HT1080 (cell line): ENCODE measurements around the gene HAUS2. TPM values are rescaled to one million over a fixed set of nuclear protein-coding genes. Genes with fewer than 3 reads are reported as not detected.
"Not testable (repeated sequence)": the region's sequence is repeated elsewhere in the genome, so short reads cannot be mapped to it uniquely, and the experiment has no call there.

Experiments
- DNase-seq: peaks from one replicate; pipeline ENCODE4 v3.0.0-alpha.2; 2015; ENCODE audit warnings: low read depth
- total RNA-seq: library from RNA; depleted of rRNA; stranded (reverse); fragments of >200 nt; shearing (Covaris generic); gene quantifications from 2 replicates; pipeline ENCODE4 v1.2.3, GENCODE V29; 2014

HAUS2 gene
- total RNA-seq, 1 experiment from 2014 or later, result 50.6 TPM

- DNase-seq, result peak; percentile 99
Observed at GRCh38 chr15:42575188-42576039, 26.8 kb downstream of the HAUS2 start, which contains the start of gene STARD9. Gene STARD9 (plus strand): TSS chr15:42575606. CDS start chr15:42575716, 110 bp downstream.

GRCh38 chr15:42576040-42576594 lies 27.5 kb downstream of the HAUS2 start:
- DNase-seq, result no peak

- no peak for DNase-seq
Observed at GRCh38 chr15:42576776-42577175, 28.1 kb downstream of the HAUS2 start.

GRCh38 chr15:42577514-42578031 lies 28.9 kb downstream of the HAUS2 start:
- no peak for DNase-seq

GRCh38 chr15:42578984-42579537 lies 30.4 kb downstream of the HAUS2 start:
- no peak for DNase-seq

- peak; percentile 72 for DNase-seq
Observed at GRCh38 chr15:42581272-42581730, 32.7 kb downstream of the HAUS2 start.

GRCh38 chr15:42582569-42583375 lies 34.1 kb downstream of the HAUS2 start:
- DNase-seq, result no peak

- peak; percentile 52 for DNase-seq
Observed at GRCh38 chr15:42584031-42584765, 35.6 kb downstream of the HAUS2 start.

GRCh38 chr15:42590619-42591237 lies 42.1 kb downstream of the HAUS2 start:
- no peak for DNase-seq

GRCh38 chr15:42591238-42591934 lies 42.7 kb downstream of the HAUS2 start:
- DNase-seq, result peak; percentile 15

GRCh38 chr15:42592716-42593115 lies 44.1 kb downstream of the HAUS2 start:
- DNase-seq, result no peak

GRCh38 chr15:42593143-42593542 lies 44.5 kb downstream of the HAUS2 start:
- DNase-seq, result no peak

GRCh38 chr15:42594095-42594494 lies 45.5 kb downstream of the HAUS2 start:
- no peak for DNase-seq

GRCh38 chr15:42595626-42596240 lies 47.1 kb downstream of the HAUS2 start:
- no peak for DNase-seq

- DNase-seq, result not testable (repeated sequence)
Observed at GRCh38 chr15:42601316-42601715, 52.7 kb downstream of the HAUS2 start.

GRCh38 chr15:42602501-42602900 lies 53.9 kb downstream of the HAUS2 start:
- no peak for DNase-seq

GRCh38 chr15:42603978-42604377 lies 55.3 kb downstream of the HAUS2 start:
- DNase-seq, result no peak

- DNase-seq, result no peak
Observed at GRCh38 chr15:42604894-42605744, 56.5 kb downstream of the HAUS2 start.
